Progenitor cell of endocrine pancreas (in vitro differentiated cells): ENCODE measurements around the gene EVC2. TPM values are rescaled to one million over a fixed set of nuclear protein-coding genes. Genes with fewer than 3 reads are reported as not detected.

Source experiments
- DNase-seq: peaks from one replicate; pipeline ENCODE4 v3.0.0; 2021; ENCODE audit warnings: low spot score; ENCODE audit not compliant: unreplicated experiment
- H3K27ac Mint-ChIP-seq: 2 replicates; pipeline ENCODE4 v1.8.0; 2021; ENCODE audit warnings: mild to moderate bottlenecking, moderate library complexity, mixed read lengths
- H3K27me3 Mint-ChIP-seq: 2 replicates; pipeline ENCODE4 v1.8.0; 2021; ENCODE audit warnings: mixed read lengths
- H3K36me3 Mint-ChIP-seq: 2 replicates; pipeline ENCODE4 v1.8.0; 2022; ENCODE audit warnings: mixed read lengths; ENCODE audit not compliant: insufficient read depth
- H3K4me1 Mint-ChIP-seq: 2 replicates; pipeline ENCODE4 v1.8.0; 2021; ENCODE audit warnings: low read depth, mixed read lengths
- H3K4me3 Mint-ChIP-seq: 2 replicates; pipeline ENCODE4 v1.8.0; 2021; ENCODE audit warnings: low read depth, mild to moderate bottlenecking, moderate library complexity, mixed read lengths
- H3K9me3 Mint-ChIP-seq: 2 replicates; pipeline ENCODE4 v1.8.0; 2021; ENCODE audit warnings: low read depth, mixed read lengths
- total RNA-seq: library from RNA; stranded (reverse); gene quantifications from 2 replicates; pipeline ENCODE4 v1.2.1, GENCODE V29; 2021
- TF ChIP-seq, protein P1 (sequence below): fragments of 200-600 bp; sonication (generic); IDR thresholded peaks from one replicate; pipeline ENCODE4 v1.5.0; 2021; ENCODE audit warnings: antibody characterized with exemption, mild to moderate bottlenecking; ENCODE audit not compliant: unreplicated experiment

The EVC2 gene
- total RNA-seq, 1 donor from 2014 or later, result 14.1 TPM

DNA sequence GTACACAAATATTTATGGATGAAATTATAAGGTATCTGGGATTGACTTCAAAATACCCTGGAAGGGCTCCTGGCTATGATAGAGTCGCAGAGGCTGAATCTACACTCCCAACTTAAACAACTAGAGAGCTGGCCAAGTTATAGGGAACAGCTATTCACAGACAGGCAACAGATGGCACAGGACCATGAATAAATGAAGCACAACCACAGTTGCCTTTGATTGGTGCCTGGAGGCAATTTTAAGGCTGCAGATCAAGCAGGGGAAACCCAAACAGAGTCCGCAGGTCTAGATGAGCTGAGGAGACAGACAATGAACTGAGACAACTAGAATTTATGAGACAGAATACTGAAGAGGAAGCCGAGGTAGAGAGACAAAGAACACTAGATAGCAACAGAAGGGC is 155.9 kb downstream of the EVC2 start:
- TF ChIP-seq, protein P1, sequence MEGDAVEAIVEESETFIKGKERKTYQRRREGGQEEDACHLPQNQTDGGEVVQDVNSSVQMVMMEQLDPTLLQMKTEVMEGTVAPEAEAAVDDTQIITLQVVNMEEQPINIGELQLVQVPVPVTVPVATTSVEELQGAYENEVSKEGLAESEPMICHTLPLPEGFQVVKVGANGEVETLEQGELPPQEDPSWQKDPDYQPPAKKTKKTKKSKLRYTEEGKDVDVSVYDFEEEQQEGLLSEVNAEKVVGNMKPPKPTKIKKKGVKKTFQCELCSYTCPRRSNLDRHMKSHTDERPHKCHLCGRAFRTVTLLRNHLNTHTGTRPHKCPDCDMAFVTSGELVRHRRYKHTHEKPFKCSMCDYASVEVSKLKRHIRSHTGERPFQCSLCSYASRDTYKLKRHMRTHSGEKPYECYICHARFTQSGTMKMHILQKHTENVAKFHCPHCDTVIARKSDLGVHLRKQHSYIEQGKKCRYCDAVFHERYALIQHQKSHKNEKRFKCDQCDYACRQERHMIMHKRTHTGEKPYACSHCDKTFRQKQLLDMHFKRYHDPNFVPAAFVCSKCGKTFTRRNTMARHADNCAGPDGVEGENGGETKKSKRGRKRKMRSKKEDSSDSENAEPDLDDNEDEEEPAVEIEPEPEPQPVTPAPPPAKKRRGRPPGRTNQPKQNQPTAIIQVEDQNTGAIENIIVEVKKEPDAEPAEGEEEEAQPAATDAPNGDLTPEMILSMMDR, result no peak
- Mint-ChIP-seq H3K9me3 (peaks cover 23% of the 10 kb centered on the region), H3K27ac (peak overlapping the region; percentile 19), H3K36me3 (peaks cover 50% of the 10 kb centered on the region), H3K4me3 (no peak overlapping the region), H3K4me1 (no peaks in the 10 kb centered on the region), H3K27me3 (no peaks in the 10 kb centered on the region)
- no peak for DNase-seq

- no peak for DNase-seq
- Mint-ChIP-seq H3K27ac (no peak overlapping the region), H3K4me3 (no peak overlapping the region), H3K4me1 (no peaks in the 10 kb centered on the region), H3K9me3 (peaks cover 23% of the 10 kb centered on the region), H3K27me3 (no peaks in the 10 kb centered on the region), H3K36me3 (peaks cover 37% of the 10 kb centered on the region)
- TF ChIP-seq, protein P1, result no peak
Measured at GRCh38 chr4:5547651-5548249, 160.6 kb downstream of the EVC2 start.

DNA sequence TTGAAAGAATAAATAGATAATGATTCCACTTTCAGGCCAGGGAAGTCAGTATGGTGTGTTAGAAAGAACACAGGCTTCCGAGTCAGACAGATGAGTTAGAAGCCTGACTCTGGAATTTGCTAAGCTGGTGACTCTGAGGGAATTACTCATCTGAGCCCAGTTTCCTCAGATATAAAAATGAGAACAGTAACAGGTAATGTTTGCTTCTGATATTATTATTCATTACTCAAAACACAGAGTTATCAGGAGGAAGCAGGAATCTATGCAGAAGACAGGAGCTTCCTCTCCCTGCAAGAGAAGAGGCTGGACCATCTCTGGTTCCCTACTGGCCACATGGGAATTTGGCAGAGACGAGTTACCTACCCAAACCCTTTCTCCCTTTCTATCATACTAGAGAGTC is 163.1 kb downstream of the EVC2 start:
- no peak for DNase-seq
- no peak overlapping the region for H3K27ac Mint-ChIP-seq

DNA sequence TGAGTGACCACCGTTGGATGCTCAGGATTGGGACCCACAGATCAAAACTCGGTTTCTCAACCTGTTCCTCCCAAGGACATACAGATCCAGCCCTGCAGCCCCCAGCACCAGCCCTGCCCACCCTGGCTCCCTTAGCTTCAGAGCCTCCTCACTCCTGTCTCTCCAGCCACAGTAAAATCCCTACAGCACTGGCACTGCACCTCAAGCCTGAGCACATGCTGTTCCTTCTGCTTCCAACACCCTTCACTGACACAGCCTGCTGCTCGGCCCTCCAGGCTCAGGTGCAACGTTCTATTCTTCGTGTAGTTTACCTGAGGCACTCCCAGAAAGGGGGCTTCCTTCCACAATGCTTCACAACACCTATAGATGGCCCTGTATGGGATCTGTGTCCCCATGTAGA is 163.6 kb downstream of the EVC2 start:
- peaks cover 5% of the 10 kb centered on the region for H3K9me3 Mint-ChIP-seq
- H3K27me3 Mint-ChIP-seq, result no peaks in the 10 kb centered on the region
- H3K4me1 Mint-ChIP-seq, result peaks cover 2% of the 10 kb centered on the region
- DNase-seq, result no peak
- peaks cover 8% of the 10 kb centered on the region for H3K36me3 Mint-ChIP-seq
- no peak overlapping the region for H3K4me3 Mint-ChIP-seq
- TF ChIP-seq, protein P1, result no peak
- H3K27ac Mint-ChIP-seq, result no peak overlapping the region

More for the DNA sequence above, 163.1 kb downstream of the EVC2 start:
- TF ChIP-seq, protein P1, result no peak
- H3K36me3 Mint-ChIP-seq, result peaks cover 13% of the 10 kb centered on the region
- peaks cover 10% of the 10 kb centered on the region for H3K9me3 Mint-ChIP-seq
- no peak overlapping the region for H3K4me3 Mint-ChIP-seq
- H3K4me1 Mint-ChIP-seq, result no peaks in the 10 kb centered on the region
- no peaks in the 10 kb centered on the region for H3K27me3 Mint-ChIP-seq

DNA sequence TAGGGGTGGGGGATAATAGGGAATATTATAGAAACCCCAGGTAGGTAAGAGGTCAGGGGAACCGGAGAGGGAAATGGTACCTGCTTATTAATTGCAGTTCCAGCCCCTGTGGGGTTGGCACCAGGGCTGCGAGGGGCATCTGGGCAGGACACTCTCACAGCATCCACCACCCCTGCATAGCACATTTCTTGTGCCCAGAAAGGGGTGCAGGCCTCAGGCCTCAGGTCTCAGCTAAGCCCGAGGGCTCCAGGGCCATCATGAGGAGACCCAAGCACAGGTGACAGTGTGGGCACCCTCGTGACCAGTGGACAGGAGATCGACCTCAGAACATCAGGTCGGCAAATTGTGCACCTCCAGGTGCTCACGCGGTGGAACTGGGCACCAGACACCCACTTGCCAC is 164.7 kb downstream of the EVC2 start:
- Mint-ChIP-seq H3K27me3 (no peaks in the 10 kb centered on the region), H3K4me3 (no peak overlapping the region), H3K27ac (no peak overlapping the region), H3K36me3 (peaks cover 3% of the 10 kb centered on the region), H3K9me3 (no peaks in the 10 kb centered on the region), H3K4me1 (peaks cover 3% of the 10 kb centered on the region)
- TF ChIP-seq, protein P1, result no peak
- no peak for DNase-seq
